ENCODE results near the gene ZNF140. TPM values are rescaled to one million over a fixed set of nuclear protein-coding genes. Genes with fewer than 3 reads are reported as not detected.

Gene ZNF140
- total RNA-seq, 1 donor from 2014 or later = 14.4 TPM

- intact Hi-C loops (cut with micrococcal nuclease) = no loop called here
- Mint-ChIP-seq H3K9me3 (peaks cover 91% of the 10 kb centered on the region), H3K4me3 (ENCODE audit: low read depth) (no peak overlapping the region), H3K27ac (no peak overlapping the region), H3K27me3 (ENCODE audit: low read depth) (no peaks in the 10 kb centered on the region), H3K4me1 (ENCODE audit: low read depth) (no peaks in the 10 kb centered on the region), H3K36me3 (ENCODE audit: low read depth) (peaks cover 61% of the 10 kb centered on the region)
- no peak for DNase-seq (ENCODE audit: low spot score)
These were observed 75.5 kb downstream of the ZNF140 start for GRCh38 chr12:133156125-133156690.

Other genes starting within 250 kb of the ZNF140 start
- gene CHFR, start 193.3 kb upstream of the ZNF140 start, total RNA-seq = 55.0 and 59.9 TPM in 2 replicates
- 7.3 and 8.2 TPM in 2 replicates for gene ZNF605, start 124.6 kb upstream of the ZNF140 start, total RNA-seq
- gene ZNF26, start 94.6 kb upstream of the ZNF140 start, total RNA-seq = 15.2 and 17.1 TPM in 2 replicates
- 20.7 and 21.3 TPM in 2 replicates for gene ZNF84, start 43.4 kb upstream of the ZNF140 start, total RNA-seq
- gene ZNF891, start 49.4 kb downstream of the ZNF140 start, total RNA-seq = 2.0 and 2.3 TPM in 2 replicates
- 4.9 and 6.3 TPM in 2 replicates for gene ZNF10, start 49.7 kb downstream of the ZNF140 start, total RNA-seq
- gene ZNF268, start 100.6 kb downstream of the ZNF140 start, total RNA-seq = 12.7 and 17.2 TPM in 2 replicates
- not detected in 2 replicates for gene ANHX, start 155.0 kb downstream of the ZNF140 start, total RNA-seq